OCI-LY1 (cell line): Measurements from ENCODE around the gene FNBP1.

ENCODE experiments used
- CTCF ChIP-seq: fragments of 200-600 bp; sonication (generic), shearing (Covaris generic); IDR thresholded peaks from 2 replicates; pipeline ENCODE4 v1.5.1; 2017; ENCODE audit warnings: mild to moderate bottlenecking, antibody characterized with exemption, low read length, moderate library complexity, mixed read lengths
- EZH2 ChIP-seq: fragments of 200-600 bp; sonication (generic), shearing (Covaris generic); IDR thresholded peaks from 2 replicates; pipeline ENCODE4 v1.8.0; 2017; ENCODE audit warnings: borderline replicate concordance, mixed run types, mild to moderate bottlenecking, antibody characterized with exemption, low read length, moderate library complexity, mixed read lengths

- TF ChIP-seq CTCF (no peak), EZH2 (no peak)
These were observed 132.1 kb downstream of the FNBP1 start for GRCh38 chr9:129910628-129911567.
